ENCODE measurements around the gene NRG2.

The NRG2 gene

DNA sequence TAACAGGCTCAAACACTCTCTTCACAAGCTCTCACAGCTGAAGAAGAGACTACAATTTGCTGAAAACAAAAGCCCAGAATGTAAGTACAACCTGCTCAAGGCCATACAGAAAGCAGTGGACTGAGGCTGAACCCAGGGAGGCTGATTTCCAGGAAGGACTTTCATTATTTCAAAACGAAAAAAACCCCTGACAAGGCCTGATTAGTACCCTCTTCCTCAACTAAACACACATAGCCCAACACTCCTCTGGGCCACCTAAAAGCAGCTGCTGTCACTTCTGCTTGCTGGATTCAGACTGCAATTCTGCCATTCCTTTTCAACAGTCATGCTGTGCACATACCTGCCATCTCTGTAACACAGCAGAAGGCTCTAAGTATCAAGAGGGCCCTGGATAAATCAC is 18.2 kb downstream of the NRG2 start:
- TF ChIP-seq, protein P1, sequence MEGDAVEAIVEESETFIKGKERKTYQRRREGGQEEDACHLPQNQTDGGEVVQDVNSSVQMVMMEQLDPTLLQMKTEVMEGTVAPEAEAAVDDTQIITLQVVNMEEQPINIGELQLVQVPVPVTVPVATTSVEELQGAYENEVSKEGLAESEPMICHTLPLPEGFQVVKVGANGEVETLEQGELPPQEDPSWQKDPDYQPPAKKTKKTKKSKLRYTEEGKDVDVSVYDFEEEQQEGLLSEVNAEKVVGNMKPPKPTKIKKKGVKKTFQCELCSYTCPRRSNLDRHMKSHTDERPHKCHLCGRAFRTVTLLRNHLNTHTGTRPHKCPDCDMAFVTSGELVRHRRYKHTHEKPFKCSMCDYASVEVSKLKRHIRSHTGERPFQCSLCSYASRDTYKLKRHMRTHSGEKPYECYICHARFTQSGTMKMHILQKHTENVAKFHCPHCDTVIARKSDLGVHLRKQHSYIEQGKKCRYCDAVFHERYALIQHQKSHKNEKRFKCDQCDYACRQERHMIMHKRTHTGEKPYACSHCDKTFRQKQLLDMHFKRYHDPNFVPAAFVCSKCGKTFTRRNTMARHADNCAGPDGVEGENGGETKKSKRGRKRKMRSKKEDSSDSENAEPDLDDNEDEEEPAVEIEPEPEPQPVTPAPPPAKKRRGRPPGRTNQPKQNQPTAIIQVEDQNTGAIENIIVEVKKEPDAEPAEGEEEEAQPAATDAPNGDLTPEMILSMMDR (IDR thresholded peaks at IDR 0.05; ENCODE audit: low read depth, low read length) = no peak
- TF ChIP-seq, protein P2, sequence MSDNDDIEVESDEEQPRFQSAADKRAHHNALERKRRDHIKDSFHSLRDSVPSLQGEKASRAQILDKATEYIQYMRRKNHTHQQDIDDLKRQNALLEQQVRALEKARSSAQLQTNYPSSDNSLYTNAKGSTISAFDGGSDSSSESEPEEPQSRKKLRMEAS (IDR thresholded peaks at IDR 0.05; ENCODE audit: low read depth, low read length) = no peak
- TF ChIP-seq POLR2A (IDR thresholded peaks at IDR 0.05; ENCODE audit: extremely low read depth, insufficient read length) (no peak), MYC (IDR thresholded peaks at IDR 0.05; ENCODE audit: low read depth, low read length) (no peak)
- no peak for DNase-seq (ENCODE audit: low read depth)
- H3K4me3 ChIP-seq (ENCODE audit: low read depth, low read length) = no peak overlapping the region

DNA sequence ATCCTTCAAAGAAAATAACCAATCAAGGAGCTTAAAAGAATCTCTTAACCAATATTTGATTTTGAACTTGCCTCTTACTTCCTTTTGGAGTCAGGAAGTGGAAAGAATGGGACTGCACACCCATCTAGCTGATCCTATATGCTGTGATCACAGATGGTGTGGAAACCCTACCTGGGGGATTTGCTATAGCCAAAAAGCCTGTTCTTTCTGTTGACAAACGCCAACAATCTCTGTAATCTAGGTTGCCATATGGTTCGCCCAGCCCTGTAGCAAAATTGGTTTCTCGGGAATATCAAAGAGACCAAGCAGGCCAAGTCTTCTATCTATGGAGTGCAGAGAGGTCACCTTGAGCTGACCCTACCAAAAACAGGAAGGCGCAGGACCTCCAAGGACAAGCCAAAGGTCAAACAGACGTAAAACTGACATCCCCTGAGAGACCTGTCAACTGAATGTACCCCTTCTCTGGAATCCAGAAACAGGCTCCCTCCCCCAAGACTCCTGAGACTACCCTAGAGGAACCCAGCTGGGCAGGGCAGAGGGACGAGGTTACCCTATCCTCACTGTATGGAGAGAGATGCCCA is 19.4 kb downstream of the NRG2 start:
- TF ChIP-seq, protein P2 (IDR thresholded peaks at IDR 0.05; ENCODE audit: low read depth, low read length) = no peak
- TF ChIP-seq, protein P1 (IDR thresholded peaks at IDR 0.05; ENCODE audit: low read depth, low read length) = no peak
- no peak for TF ChIP-seq POLR2A (IDR thresholded peaks at IDR 0.05; ENCODE audit: extremely low read depth, insufficient read length)
- no peak for TF ChIP-seq MYC (IDR thresholded peaks at IDR 0.05; ENCODE audit: low read depth, low read length)
- no peak overlapping the region for H3K4me3 ChIP-seq (ENCODE audit: low read depth, low read length)
- no peak for DNase-seq (ENCODE audit: low read depth)

DNA sequence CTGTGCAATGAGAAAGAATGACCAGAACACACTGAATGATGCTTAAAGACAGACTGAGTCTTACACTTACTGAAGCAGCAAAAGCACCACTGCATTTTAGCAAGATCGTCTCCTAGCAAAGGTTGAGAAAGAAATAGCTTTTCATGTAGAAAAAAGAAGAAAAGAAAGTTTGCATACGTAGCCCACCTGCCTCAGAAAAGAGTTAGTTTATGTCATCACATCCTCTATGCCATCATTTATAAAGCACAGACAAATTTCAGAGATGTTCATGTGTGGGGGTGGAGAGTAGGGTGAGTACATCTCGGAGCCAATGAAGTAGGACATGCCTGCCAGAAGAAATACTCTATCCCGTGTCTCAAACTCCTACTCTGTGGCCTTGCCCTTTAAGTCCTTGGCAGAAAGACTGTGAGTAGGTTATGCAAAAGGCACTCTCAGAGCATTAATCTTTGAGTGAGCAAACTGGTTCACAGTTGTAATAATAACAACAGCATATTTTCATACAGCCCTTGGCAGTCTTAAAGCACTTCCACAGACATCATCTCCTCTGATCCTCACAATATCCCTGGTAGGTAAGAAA is 22.4 kb downstream of the NRG2 start:
- H3K4me3 ChIP-seq (ENCODE audit: low read depth, low read length) = no peak overlapping the region
- no peak for DNase-seq (ENCODE audit: low read depth)
- TF ChIP-seq, protein P2 (IDR thresholded peaks at IDR 0.05; ENCODE audit: low read depth, low read length) = no peak
- TF ChIP-seq, protein P1 (IDR thresholded peaks at IDR 0.05; ENCODE audit: low read depth, low read length) = no peak
- TF ChIP-seq MYC (IDR thresholded peaks at IDR 0.05; ENCODE audit: low read depth, low read length) (no peak), POLR2A (IDR thresholded peaks at IDR 0.05; ENCODE audit: extremely low read depth, insufficient read length) (no peak)

DNA sequence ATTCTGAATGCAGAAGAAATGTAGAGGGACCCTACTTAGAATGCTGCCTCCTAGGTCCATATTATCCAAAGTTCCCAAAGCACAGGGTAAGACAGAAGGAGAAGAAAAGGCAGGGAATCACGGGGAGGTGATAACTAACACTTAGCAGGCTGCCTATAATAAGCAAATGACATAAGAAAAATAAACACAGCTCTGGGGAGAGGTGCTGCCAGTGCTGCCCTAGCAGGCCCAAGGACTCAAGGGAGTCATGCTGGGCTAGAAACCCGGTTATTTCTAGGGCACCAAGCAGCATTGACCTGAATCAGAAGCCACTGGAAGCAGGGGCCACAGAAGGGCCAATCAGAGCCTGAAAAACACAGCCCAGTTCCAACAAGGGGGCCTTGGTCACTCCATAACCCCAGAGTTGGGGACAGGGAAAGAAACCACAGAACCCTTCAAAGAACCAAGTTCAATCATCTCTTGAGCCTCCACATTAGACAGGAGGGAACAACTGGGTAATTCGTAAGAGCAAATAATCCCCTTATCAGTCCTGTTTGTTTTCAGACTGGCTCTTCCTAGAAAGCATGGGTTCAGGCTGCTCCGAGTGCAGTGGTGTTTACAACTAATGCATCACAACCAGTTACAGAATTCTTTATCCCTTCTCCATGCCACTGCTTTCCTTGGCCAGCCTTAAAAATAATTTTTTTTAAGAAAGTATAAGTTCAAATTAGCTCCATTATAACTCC is 24.0 kb downstream of the NRG2 start:
- DNase-seq (ENCODE audit: low read depth) = no peak
- TF ChIP-seq, protein P2 (IDR thresholded peaks at IDR 0.05; ENCODE audit: low read depth, low read length) = no peak
- TF ChIP-seq, protein P1 (IDR thresholded peaks at IDR 0.05; ENCODE audit: low read depth, low read length) = no peak
- TF ChIP-seq MYC (IDR thresholded peaks at IDR 0.05; ENCODE audit: low read depth, low read length) (no peak), POLR2A (IDR thresholded peaks at IDR 0.05; ENCODE audit: extremely low read depth, insufficient read length) (no peak)
- H3K4me3 ChIP-seq (ENCODE audit: low read depth, low read length) = no peak overlapping the region

DNA sequence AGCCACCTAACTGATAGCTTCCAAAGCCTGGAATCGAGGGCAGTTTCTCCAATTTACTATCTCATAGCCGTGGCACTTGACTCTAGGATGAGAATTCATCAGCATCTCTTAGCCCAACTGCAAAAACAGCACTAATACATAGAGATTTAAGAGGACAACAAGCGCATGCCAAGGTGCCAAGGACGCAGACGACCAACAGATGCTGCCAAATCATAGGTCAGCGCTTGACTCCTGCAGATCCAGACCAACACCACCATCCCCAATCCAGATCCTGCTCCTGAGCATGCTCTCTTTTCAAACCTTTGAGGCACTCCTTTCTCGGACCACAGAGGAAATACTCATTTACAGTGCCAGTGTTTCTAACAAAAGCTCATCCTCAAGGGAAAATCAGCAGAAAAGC is 24.6 kb downstream of the NRG2 start:
- no peak for DNase-seq (ENCODE audit: low read depth)
- TF ChIP-seq MYC (IDR thresholded peaks at IDR 0.05; ENCODE audit: low read depth, low read length) = no peak
- TF ChIP-seq, protein P2 (IDR thresholded peaks at IDR 0.05; ENCODE audit: low read depth, low read length) = no peak
- TF ChIP-seq, protein P1 (IDR thresholded peaks at IDR 0.05; ENCODE audit: low read depth, low read length) = no peak
- TF ChIP-seq POLR2A (IDR thresholded peaks at IDR 0.05; ENCODE audit: extremely low read depth, insufficient read length) = no peak
- no peak overlapping the region for H3K4me3 ChIP-seq (ENCODE audit: low read depth, low read length)

Measured in NB4 (cell line).